GM19035 (cell line): ENCODE results near the gene DNAJC18.
"Not testable (repeated sequence)": the region's sequence is repeated elsewhere in the genome, so short reads cannot be mapped to it uniquely, and the experiment has no call there.

Experiments
- ATAC-seq: cut with Tn5 transposase; IDR thresholded peaks from one replicate; pipeline ENCODE4 v1.9.1; 2021; ENCODE audit not compliant: unreplicated experiment

Gene DNAJC18

DNA sequence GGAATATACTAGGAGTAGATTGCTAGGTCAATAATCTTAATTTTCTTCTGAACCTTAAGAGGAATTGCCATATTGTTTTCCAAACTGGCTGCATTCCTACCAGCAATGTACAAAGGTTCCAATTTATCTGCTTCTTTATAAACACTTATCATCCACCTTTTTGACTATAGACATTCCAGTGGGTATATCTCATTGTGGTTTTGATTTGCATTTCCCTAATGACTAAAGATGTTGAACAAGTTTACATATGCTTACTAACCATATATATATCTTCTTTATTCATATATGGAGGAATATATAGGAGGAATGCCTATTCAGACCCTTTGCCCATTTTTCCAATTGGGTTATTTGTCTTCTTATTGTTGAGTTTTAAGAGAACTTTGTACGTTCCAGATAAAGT is 7.6 kb downstream of the DNAJC18 start:
- no peak for ATAC-seq

DNA sequence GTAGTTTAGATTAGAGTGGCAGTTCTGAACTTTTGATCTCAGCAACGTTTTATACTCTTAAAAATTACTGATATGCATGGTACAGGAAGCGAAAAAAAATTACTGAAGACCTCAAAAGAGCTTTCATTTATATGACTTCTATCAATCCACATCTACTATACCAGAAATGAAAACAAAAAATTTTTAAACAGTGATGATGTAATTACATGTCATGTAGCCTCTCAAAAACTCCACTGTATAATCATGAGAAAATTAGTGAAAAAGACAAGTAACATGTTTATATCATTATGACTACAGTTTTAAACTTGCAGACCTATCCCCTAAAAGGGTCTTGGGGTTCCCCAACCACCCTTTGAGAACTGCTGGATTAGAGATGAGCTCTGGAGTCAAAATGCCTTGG is 9.3 kb downstream of the DNAJC18 start:
- no peak for ATAC-seq

DNA sequence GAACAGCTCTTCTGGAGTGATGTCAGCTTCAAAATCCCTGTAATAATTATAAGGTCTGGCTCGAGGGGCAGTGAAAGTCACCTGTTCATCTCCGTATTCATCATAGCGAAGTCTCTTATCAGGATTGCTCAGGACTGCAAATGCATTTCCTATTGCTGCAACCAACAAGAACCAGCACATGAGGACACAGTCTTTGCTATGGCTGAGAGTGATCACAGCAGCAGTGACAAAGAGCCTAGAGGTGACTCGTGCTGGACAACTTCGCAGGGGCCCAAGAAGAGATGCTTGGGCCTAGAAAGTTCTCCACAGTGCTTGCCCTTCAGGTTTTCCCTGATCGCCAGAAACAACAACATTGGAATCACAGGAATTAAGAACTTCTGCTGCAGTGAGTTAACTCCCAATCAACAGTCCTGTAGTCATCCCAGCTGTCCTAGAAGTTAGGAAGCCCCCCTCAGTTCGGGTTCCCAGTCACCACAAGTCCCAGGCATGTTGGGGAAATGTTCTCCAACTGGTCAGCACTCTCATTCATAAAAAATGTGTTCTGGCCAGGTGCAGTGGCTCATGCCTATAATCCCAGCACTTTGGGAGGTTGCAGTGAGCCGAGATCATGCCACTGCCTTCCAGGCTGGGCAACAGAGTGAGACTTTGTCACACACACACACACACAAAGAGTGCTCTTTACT is 13.0 kb downstream of the DNAJC18 start:
- ATAC-seq = no peak

DNA sequence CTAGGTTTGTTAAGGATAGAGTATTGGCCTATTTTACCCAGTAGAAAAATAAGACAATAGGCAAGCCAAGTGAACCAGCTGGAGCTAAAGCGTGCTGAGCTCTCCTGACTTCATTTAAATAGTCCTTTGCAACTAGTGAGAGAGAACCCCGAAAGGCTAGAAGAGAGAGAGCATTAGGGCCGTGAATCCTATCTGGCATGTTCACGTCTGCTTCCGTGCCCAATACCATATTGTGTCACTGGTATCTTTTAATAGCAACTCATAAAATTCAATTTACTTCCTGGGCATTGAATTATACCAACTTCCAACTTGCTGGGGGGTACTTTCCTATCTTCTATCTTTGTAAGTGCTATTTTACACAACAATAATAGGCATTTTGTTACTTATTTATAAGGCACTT is 13.8 kb downstream of the DNAJC18 start:
- no peak for ATAC-seq

DNA sequence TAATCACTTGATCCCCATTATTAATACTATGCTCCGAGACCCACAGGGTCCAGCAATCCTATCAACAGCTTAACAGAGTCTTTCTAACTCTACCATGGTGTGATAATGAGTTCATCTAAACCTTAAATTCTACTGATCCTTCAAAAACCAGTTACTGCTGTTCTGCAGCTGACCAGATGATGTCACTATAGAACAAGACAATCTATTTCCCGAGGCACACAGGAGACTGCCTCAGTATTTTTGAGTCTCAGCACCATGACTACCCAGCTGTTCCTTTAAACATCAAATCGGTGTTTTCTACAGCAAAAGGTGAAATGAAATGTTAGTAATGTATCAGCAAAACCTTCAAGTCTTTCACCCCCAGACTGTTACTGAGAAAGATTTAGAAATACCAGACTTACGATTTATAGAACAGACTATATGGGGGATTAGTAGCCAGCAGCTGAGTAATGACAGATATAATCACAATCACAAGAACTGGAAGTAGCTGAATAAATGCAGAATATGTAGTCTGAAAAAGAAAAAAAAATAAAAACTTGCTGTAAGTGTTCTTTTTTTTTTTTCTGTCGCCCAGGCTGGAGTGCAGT is 16.9 kb downstream of the DNAJC18 start:
- ATAC-seq = no peak

DNA sequence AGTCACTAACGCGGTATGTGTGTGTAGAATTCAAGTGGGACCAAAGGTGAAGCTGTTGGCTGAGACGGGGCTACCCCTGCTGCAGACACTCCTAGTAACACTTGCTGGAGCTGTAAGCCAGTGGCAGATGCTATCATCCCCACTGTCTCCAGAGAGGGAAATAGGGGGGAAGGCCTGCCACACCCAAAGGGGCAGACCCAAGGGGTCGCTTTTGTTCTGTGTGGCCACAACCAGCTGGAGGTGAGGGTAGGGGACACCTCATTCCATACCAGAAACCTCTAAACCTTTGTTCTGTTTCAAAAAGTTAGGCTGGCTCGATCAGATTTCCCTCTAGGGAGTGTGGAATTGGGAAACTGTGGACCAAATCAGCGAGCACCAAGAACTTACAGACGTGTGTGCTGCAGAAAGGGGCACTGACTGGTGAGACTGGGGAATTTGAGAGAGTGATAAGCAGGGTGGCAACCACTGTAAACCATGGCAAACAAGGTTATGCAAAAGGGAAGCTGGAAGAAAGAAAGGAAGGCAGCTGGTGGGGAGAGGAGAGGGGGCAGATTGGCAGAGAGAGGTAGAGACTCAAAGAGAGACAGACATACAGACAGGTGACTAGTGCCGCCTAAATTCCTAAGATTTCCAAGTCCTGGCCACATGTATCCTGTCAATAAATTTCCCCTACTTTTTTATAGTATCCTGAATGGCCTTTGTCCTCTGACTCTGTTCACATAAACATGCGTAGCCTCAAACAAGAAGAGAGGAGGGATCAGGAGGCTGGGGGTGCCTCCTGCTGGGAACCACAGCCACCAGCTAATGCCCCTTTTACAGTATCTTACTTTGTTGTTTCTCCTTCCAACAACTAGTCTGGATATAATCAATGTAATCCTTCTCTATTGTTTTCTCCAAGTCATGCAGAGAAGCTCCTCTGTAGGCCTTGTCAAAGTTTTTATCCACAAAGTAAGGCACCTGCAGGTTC is 19.8 kb downstream of the DNAJC18 start:
- no peak for ATAC-seq

DNA sequence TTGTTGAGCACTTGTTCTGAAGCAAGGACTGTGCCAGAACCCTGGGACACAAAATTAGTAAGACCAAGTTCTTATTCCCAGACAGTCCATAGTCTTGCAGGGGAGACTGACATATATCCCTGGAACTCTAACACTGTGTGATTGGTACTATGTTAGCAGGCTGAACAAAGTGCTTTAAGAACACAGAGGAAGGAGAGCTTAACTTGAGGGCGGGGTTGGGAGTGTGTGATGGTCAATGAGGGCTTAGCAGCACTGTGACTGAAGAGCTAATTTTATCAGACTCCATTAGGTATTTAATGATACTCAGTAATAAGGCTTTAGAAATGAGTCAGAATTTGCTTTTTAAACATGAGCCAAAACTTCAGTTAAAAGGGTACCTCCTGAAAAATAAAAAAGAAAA is 20.5 kb downstream of the DNAJC18 start:
- no peak for ATAC-seq

DNA sequence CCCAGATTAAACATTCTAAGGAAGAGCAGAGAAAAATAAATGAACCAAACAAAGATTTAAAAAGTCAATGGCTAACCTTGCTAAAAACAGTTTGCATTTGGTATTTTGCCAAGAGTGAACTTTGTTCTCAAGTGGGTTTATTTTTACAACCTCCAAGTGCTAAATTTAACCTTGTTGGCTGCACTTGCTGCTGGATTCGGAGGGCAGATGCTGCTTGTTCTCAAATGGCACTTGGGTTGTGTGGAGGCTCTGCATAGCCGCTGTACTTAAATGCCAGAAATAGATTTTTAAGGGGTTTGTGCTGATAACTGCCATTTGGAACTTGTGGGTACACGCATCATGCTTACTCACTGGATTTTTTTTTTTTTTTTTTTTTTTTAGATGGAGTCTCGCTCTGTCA is 22.1 kb downstream of the DNAJC18 start:
- ATAC-seq = no peak

DNA sequence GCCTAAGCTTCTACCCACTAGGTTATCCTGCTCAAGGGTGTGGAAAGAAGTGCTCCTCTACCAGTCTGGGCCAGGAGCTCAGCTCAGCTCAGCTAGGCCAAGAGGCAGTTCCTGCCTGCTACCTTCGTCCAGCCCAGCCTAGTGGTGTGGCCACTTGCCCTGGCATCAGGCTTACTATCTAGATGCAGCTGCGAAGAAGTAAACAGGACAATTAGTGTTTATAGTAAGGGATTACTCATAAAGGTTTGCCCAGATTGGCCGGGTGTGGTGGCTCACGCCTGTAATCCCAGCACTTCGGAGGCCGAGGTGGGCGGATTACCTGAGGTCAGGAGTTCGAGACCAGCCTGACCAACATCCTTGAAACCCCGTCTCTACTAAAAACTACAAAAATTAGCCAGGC is 22.7 kb downstream of the DNAJC18 start:
- ATAC-seq = no peak

DNA sequence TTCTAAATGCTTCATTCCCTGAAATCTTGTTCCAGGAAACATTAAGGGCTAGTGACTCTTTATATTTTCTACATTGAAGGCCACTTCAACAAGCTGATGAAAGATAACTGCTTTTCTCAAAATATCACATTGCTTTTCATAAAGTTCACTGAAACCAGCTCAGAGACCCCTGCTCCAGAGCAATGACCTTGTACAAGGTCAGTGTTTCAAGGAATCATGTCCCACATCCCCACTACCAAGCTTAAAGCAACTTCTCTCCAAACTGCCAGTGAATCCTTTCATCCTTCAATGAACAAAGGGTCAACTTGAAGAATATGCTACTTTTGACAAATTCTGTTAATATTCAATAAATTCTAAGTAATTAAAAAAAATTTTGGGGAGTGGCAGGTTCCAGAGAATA is 23.5 kb downstream of the DNAJC18 start:
- no peak for ATAC-seq

DNA sequence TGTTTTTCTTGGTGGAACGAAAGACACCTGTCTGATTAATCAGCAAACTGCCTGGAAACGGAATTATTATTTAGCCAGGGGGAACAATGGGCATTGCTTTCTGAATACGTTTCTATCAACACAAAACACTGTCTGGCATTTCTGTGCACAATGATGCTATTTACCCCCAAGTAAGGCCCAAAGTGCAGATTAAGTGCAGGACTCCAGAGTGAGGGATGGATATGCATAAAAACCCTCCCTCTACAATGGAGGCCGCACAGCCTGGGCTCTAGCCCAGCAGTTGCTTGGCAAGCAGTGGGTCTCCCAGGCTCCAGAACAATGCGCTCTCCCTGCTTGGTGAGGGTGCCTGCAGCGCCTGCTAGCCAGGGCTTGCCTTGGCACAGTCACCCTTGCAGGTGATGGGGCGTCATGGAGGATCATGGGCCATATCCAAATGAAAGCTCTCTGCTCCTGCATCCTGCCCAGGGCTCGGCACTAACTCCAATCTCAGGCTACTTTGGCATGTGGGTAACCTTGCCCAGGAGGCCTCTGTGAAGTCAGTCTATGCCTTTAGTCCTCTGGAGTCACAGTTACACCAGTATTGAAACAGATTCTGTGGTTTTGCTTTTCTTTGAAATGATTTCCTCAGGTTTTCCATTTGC is 24.0 kb downstream of the DNAJC18 start:
- ATAC-seq = no peak

DNA sequence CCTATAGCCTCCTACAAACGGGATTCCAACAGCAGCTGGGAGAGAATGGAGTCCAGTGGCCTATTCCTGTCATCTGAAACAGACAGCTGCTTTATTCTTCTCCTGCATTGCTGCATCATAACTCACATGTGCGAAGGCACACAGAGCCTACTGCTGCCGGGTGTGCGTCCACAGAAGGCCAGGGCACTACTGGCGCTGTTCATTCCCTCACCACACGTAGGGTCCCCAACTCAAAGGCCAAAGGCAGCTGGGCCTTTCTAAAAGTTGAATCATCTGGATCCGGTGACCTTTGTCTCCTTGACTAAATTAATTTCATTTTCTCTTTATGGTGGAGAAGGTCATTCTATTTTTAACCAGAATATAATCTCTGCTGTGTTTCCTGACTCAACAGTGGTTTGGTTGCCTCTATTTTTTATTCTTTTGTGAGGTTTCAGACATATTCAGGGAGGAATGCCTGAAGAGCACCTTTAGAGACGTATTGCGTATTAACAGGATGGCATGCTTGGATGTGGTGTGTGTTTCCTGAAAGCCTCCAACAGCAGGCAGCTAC is 24.7 kb downstream of the DNAJC18 start:
- ATAC-seq = no peak

DNA sequence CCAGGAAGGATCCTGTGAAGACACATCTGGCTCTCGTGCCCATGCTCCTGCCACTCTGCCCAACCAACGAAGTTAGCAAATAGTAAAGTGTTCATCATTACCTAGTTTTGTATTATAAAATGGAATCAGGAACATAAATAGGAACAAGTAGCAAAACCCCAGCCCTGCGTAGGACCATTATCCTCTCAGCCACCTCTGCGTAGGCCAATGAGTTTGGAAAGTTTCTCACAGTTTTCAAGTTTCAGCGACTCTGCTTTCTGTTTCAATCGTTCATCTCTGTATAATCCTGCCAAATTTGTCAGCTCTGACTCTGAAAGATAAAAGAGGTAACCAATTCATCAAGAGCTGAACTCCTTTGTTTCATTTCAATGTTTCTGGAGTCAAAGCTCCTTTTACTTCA is 25.4 kb downstream of the DNAJC18 start:
- peak; percentile 65 for ATAC-seq

DNA sequence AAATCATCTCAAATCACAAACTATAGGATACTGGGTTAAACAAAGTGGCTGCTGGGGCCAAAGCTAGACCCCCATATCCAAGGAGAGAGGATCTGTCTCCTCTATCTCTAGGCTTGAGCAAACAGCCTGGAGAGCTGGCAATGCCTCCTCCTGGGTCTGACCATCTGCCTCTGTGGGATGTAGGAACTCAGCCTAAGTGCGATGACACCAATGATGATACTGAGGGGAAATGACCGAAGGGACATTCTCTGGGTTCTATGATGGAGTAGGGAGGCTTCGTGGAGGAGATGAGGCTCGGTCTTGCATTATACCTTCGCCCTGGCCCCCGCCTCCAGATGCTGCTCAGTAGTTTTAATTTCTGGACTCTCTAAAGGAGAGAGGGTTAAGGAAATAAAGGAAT is 26.2 kb downstream of the DNAJC18 start:
- ATAC-seq = no peak

DNA sequence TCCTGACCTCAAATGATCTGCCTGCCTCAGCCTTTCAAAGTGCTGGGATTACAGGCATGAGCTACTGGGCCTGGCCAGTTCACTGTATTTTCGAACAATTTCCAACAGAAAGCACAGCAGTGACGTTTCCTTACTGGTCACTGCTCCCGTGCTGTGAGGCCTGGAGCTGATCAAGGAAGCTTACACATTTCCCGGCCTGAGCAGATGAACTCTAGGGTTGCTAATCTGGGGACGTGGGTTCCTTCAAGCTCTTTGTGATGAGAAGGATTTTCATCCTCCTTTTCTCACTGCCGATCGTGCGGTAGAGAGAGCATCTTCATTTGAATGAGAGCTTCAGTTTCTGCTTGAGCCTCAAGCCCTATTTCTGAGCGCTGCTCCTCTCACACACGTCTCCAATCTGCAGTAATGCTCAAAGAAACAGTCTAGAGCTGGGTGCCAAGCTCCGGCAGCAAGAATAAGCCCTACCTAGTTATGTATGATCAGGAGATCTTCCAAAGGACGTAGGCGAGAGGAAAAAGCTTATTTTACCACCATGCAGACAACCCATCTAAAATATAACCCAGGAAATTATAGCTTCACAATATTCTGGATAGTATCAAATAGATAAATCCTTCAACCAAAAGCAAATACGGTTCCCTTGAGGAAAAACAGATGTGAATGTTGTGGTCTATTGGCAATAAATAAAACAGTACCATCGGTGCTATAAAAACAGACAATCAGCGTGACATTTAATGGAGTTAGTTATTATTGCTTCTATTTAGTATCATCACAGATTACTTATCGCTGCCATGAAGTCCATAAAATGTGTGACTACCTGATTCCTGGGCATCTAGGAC is 28.1 kb downstream of the DNAJC18 start:
- ATAC-seq = no peak

DNA sequence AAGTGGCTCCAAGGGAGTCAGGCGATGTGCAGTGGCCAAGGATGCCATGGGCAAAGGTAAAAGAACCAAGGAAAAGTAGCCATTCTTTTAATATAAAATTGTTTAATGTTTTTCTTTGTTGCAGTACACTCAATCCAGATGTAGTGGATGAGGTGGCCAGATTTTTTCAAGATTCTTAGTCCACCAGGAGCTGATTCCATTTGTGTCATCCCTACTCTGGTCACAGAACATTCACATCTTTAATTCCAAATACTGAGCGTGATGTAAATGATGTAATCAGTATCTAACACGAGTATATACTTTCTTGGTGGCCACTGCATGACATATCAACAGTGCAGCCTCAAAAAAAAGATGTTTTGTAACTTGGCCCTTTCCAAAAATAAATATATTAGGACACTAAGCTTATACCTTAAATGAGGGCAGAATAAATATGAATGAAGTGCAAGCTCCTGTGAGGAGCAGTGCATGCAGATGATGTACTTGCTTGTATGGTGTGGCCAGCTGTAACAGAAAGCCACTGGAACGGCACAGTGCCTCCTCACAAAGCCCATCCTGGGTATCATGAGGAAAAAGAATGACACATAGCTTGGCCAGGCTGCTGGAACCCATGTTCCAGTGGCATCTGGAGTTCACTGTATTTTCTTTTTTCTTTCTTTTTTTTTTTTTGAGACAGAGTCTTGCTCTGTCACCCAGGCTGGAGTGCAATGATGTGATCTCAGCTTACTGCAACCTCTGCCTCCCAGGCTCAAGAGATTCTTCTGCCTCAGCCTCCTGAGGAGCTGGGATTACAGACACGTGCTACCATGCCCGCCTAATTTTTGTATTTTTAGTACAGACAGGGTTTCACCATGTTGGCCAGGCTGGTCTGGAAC is 29.0 kb downstream of the DNAJC18 start:
- ATAC-seq = no peak

DNA sequence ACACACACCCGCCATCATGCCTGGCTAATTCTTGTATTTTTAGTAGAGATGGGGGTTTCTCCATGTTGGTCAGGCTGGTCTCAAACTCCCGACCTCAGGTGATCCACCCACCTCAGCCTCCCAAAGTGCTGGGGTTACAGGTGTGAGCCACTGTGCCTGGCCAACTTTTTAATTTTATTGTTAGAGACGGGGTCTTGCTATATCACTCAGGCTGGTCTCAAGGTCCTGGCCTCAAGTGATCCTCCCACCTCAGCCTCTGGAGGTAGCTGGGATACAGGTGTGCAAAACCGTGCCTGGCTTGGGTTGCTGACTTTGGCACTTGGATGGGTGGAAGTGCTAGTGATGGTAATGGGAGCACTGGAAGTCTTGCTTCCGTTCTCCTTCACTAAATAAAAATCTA is 30.2 kb downstream of the DNAJC18 start:
- ATAC-seq = not testable (repeated sequence)

DNA sequence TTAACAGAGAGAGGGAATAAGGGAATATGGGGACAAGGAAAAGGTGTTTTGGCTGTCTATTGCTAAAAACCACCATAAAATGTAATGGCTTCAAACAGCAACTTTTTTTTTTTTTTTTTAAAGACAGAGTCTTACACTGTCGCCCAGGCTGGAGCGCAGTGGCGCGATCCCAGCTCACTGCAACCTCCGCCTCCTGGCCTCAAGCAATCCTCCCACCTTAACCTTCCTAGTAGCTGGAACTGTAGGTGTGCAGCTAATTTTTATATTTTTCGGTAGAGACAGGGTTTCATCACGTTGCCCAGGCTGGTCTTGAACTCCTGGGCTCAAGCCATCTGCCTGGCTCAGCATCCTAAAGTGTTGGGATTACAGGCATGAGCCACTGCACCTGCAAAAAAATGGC is 31.1 kb downstream of the DNAJC18 start:
- no peak for ATAC-seq

DNA sequence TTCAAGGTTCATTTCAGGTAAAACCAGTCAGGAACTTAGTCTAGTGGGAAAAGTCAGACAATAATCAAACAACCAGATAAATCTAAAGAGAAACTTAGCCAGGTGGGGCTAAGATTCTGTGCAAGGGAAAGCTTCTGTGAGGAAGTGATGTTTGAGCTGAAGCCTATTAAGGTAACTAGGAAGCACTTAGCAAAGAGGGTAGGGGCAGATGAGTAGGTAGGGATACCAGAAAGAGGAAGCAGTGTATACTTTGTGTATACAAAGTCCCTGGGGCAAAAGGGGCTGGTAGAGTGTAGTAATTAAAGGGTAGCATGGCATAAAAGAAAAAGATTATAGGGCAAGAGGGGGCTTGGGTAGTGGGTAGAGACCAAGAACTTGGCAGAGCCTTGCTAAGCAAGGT is 31.8 kb downstream of the DNAJC18 start:
- no peak for ATAC-seq
